Fibroblast of lung (primary cell): ENCODE results near the gene JDP2.

Experiments
- EZH2 ChIP-seq: IDR thresholded peaks from 2 replicates; pipeline ENCODE4 v1.5.1; 2012; ENCODE audit warnings: low read length, control low read depth, mild to moderate bottlenecking; ENCODE audit errors: missing control alignments
- TF ChIP-seq, protein P1 (sequence below), 2 donors: IDR thresholded peaks in 1 of 2; conservative IDR thresholded peaks in 1 of 2; 1 replicate in 1 of 2; 2 replicates in 1 of 2; pipeline ENCODE4 v1.5.1; 2011 to 2012; ENCODE audit warnings: low read length in 2 of 2, control low read depth in 1 of 2, inconsistent platforms in 1 of 2, low read depth in 1 of 2, mild to moderate bottlenecking in 1 of 2

DNA sequence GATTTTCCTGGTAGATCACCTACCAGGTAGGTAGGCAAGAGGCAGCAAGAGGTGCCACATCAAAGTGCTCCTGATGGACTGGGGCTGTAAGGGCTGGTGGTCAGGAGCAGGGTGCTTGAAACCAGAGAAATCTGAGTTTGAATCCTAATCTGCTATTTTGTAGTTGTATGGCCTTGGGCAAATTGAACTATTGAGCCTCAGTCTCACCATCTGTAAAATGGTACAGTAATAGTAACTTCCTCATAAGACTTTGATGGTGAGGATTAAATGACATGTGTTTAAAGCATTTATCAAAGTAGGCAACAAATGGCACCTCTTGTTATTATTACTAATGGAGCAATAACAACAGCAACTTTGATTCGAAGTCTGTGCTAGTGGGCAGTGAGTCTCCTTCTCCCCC lies 32.0 kb downstream of the JDP2 start:
- TF ChIP-seq, protein P1, sequence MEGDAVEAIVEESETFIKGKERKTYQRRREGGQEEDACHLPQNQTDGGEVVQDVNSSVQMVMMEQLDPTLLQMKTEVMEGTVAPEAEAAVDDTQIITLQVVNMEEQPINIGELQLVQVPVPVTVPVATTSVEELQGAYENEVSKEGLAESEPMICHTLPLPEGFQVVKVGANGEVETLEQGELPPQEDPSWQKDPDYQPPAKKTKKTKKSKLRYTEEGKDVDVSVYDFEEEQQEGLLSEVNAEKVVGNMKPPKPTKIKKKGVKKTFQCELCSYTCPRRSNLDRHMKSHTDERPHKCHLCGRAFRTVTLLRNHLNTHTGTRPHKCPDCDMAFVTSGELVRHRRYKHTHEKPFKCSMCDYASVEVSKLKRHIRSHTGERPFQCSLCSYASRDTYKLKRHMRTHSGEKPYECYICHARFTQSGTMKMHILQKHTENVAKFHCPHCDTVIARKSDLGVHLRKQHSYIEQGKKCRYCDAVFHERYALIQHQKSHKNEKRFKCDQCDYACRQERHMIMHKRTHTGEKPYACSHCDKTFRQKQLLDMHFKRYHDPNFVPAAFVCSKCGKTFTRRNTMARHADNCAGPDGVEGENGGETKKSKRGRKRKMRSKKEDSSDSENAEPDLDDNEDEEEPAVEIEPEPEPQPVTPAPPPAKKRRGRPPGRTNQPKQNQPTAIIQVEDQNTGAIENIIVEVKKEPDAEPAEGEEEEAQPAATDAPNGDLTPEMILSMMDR (conservative IDR thresholded peaks at IDR 0.05 in 1 of 2, IDR thresholded peaks at IDR 0.05 in 1 of 2; ENCODE audit: low read depth in 1 of 2, low read length in 2 of 2): no peak
- no peak for TF ChIP-seq EZH2
